Spleen (tissue), 7 donors: ENCODE measurements around the gene F8A3.
"Not testable (repeated sequence)": the region's sequence is repeated elsewhere in the genome, so short reads cannot be mapped to it uniquely, and the experiment has no call there.

Experiments
- CTCF ChIP-seq, 11 experiments: fragments of 200-600 bp in 7 of 11; fragments of 450-650 bp in 4 of 11; sonication (generic) in 4 of 11; IDR thresholded peaks in 8 of 11; conservative IDR thresholded peaks in 3 of 11; 1 replicate in 7 of 11; 2 replicates in 4 of 11; pipeline versions ENCODE4 v1.4.0 to v1.8.0; 2016 to 2021; ENCODE audit warnings: antibody characterized with exemption in 11 of 11, inconsistent platforms in 4 of 11, mild to moderate bottlenecking in 1 of 11
- POLR2AphosphoS5 ChIP-seq, 3 donors: sonication (generic); formaldehyde crosslinking; IDR thresholded peaks; one replicate each; pipeline ENCODE4 v1.5.1; 2017; ENCODE audit warnings: antibody characterized with exemption in 3 of 3
- donor health status: DM: no; HTN: no; CAD: no; lungs with moderate emphysema.
- donor health status: DM: no; HTN: no; CAD: no.
- donor health status: DM: no; HTN: no; CAD: no.

GRCh38 chrX:155495134-155495533, 36.7 kb upstream of the F8A3 start:
- not testable (repeated sequence) for TF ChIP-seq CTCF (IDR thresholded peaks at IDR 0.05 in 8 of 11, conservative IDR thresholded peaks at IDR 0.05 in 3 of 11); POLR2AphosphoS5 (IDR thresholded peaks at IDR 0.05)
